Activated T-cell treated with anti-CD3 and anti-CD28 coated beads for 1 hour (primary cell): ENCODE data around the gene IQGAP2.
"Not testable (repeated sequence)": the region's sequence is repeated elsewhere in the genome, so short reads cannot be mapped to it uniquely, and the experiment has no call there.

Experiments
- DNase-seq: peaks from one replicate; pipeline ENCODE4 v3.0.0-alpha.2; 2020; ENCODE audit warnings: low read depth

The IQGAP2 gene

GRCh38 chr5:76504901-76505564 lies 101.9 kb downstream of the IQGAP2 start:
- DNase-seq, result no peak

DNA sequence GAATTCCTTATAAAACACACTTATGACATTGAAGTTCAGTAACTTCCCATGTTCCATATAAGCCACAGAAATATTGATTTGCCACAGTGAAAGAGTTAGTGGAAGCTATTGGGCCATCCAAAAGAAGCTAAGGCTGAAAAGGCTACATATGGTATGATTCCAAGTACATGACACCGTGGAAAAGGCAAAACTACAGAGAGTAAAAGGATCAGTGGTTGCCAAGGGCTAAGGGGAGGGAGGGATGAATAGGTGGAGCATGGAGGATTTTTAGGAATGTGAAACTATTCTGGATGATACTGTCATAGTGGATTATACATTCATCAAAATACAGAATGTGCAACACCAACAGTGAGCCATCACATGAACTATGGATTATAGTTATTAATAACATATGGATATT lies 110.4 kb downstream of the IQGAP2 start:
- DNase-seq, result no peak

DNA sequence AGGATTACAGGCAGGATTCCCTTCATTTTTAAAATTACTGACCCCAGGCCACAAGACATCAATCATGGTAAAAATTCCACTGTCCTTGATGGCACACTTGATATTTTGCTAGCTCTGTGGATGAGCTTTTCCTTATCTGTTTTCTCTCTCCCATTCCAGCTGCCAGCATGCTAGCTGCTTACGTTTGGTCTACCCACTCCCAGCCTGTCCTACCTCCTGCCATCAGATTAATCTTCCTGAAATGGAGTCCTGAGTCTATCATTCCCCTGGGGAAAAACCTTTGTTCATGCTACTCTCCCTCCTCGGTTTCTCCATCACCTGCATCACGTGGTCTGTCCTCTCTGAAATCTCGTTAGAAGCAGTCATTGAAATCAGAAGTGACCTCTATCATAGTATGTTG lies 111.2 kb downstream of the IQGAP2 start:
- DNase-seq, result no peak

DNA sequence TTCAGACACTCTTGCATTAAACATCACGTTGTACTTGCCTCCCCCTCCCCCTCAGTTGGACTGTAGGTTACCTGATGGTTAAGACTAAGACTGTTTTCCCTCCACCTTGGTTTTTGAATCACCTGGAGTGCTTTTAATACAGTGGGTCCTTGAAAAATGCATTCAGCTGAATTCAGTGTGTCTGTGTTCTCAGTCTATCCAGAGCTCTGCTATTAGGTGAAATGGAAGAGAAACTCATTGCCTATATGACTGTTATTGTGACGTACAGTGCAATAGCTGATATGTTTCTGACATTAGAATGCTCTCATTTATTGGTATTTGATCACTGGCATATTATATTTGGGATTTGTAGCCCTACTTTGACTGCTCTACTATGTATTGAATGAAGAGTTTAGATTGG lies 111.6 kb downstream of the IQGAP2 start:
- no peak for DNase-seq

- no peak for DNase-seq
These were observed 114.2 kb downstream of the IQGAP2 start for GRCh38 chr5:76517334-76517733.

DNA sequence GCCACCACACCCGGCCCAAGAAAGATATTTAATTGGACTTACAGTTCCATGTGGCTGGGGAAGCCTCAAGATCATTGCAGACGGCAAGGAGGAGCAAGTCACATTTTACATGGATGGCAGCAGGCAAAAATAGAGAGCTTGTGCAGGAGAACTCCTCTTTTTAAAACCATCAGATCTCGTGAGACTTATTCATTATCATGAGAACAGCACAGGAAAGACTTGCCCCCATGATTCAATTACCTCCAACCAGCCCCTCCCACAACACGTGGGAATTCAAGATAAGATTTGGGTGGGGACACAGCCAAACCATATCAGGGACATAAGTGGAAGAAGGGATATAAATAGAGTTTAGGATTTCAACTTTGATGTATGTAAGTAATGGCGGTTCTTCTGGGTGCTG lies 115.2 kb downstream of the IQGAP2 start:
- not testable (repeated sequence) for DNase-seq

DNA sequence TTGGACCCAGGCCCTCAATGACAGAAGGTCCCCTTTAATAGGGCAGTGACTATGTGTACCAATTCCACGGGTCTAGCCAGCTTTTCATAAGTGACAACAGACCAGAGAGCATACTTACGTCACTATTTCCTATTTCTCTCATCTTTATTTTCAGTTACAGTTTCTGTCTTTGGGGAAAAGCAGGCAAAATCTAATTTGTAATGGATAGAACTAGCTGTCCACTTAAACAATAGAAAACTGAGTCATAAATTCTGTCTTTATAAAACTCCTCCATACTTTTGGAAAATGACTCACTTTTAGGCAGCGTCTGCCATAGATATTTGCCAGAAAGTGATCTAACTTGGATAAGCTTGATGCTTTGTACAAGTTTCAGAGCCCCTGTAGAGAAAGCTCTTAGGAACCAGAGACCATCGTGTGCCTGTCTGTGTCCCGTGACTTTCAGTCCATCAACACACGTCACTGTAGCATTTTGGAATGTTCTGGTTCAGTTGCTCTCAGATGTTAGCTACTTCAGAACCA lies 118.2 kb downstream of the IQGAP2 start:
- no peak for DNase-seq

- no peak for DNase-seq
These were observed 119.2 kb downstream of the IQGAP2 start for GRCh38 chr5:76522103-76522935.

- DNase-seq, result no peak
These were observed 121.2 kb downstream of the IQGAP2 start for GRCh38 chr5:76524101-76524835.

- no peak for DNase-seq
These were observed 121.8 kb downstream of the IQGAP2 start for GRCh38 chr5:76524868-76525267.

DNA sequence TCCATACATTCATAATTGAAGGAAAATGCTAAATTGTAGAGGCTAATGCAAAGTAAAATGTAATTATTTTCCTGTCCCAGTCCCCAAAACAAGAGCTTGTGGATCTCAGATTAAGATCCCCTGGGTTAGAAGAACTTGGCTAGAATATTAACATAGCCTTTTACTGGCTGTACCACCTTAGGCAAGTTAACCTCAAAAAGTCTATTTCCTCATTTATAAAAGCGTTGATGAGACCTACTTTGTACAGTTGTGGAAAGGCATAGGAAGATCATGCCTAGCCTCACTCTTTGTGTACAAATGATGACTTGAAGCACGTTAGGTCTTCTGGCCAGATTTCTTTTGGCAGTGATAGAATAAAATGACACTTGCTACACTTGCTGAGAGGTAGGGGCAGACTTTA lies 122.9 kb downstream of the IQGAP2 start:
- no peak for DNase-seq

DNA sequence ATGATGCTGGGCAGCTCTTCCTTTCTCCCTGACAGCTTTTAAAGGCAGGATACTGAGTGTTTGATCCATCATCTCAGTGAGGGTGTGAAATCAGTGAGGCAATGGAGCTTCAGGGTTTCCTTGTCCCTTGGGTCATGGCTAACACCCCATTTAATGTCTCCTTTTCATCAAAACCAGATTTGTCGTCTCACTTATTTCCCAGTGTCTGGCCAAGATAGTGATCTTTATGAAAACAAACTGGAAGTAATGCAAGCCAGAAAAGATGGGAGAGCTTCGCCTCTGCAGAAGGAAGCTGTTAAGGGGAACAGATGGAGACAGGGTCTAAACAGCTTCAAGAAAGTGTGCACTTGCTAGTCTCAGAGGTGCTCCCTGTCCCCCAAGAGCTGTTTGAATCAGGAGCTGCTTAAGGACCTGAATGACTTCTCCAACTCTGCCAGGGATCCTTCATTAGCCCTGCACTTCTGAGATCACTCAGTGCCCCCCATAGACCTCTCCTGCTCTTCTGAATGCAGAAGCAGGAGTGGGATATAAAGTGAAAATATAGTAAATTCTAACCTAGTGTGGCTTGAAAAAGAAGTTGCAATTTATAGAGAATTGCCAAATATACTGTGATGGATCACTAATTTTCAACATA lies 124.0 kb downstream of the IQGAP2 start:
- no peak for DNase-seq

DNA sequence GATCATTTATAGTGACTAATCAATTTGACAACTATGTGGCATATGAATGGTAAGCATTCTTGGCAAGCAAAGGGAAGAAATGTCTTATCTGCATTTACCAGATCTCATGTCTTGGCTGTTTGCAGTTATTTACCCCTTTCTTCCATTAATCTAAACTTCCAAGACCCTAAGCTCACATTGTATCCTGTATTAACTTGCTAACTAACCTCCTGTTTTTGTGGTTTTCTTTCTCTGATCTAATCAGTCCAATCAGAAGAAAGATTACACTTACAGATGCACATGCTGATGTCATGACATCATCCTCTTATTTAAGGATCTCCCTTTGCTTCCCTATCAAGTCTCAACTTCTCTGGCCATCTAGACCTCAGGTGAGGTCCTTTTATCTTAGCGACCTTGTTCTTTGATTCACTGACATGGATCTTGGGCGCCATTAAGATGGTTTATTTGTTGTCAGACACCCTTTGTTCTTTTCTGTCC lies 124.6 kb downstream of the IQGAP2 start:
- no peak for DNase-seq

GRCh38 chr5:76528547-76529331 lies 125.7 kb downstream of the IQGAP2 start:
- DNase-seq, result no peak

DNA sequence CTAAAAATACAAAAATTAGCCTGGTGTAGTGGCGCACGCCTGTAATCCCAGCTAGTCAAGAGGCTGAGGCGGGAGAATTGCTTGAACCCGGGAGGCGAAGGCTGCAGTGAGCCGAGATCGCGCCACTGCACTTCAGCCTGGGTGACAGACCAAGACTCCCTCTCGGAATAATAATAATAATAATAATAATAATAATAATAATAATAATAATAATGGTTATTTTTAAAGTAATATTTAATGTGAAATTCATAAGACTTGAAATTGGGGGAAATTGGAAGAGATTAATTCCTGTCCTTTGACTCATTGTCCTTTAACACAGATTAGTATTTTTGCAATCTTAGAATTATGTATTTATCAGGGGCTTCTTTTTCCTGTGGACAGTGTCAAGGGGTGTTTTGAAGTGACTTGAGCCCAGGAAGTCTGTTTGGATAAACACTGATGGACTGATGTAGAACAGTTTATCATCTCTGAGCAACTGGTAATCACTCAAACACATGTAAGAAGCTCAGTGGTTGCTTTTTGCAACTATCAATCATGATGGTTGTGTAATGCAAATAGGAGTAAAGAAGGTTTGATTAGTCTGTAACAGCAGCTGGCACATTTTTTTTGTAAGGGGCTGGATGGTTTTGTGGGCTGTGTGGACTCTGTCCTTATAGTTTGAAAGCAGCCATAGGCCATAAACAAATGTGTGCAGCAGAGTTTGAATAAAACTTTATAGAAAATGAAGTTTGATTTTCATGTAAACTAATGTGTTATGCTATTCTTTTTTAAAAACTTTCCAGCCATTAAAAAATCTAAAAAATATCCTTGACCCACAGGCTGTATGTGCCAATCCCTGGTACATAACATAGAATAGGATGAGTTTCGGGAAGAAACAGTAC lies 126.6 kb downstream of the IQGAP2 start:
- no peak for DNase-seq

DNA sequence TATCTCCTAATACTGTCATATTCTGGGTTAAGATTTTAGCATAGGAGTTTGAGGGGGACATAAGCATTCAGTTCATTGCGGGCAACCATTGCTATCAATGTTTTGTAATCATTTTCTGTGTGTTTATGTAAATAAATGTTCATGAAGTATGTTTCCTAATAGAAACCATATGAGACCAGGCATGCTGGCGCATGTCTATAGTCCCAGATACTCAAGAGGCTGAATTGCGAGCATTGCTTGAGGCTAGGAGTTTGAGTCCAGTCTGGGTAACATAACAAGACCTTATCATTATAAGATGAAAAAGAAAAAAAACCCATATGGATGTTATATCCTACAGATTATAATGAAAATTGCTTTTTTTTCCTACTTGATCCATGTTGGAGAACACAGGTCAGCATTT lies 129.0 kb downstream of the IQGAP2 start:
- DNase-seq, result no peak

- no peak for DNase-seq
These were observed 129.9 kb downstream of the IQGAP2 start for GRCh38 chr5:76532973-76533372.

DNA sequence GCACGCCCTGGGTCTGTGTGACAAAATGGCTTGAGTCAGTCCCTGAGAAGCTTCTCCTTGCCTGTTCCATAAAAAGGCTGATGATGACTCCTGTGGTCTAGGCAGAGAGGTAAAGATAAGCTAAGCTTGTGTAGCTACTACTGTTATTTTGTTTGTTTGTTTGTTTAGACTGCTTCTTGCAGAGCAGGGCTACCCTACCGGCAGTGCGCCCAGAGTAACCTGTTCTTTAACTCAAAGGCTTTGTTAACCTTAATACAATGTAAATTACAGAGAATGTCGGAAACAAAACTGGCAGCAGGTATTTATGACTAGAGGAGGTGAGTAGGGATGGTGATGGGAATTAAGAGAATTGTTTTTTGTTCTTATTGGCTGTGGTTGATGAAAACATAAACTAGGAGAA lies 132.5 kb downstream of the IQGAP2 start:
- DNase-seq, result no peak

- no peak for DNase-seq
These were observed 134.0 kb downstream of the IQGAP2 start for GRCh38 chr5:76537073-76537543.

DNA sequence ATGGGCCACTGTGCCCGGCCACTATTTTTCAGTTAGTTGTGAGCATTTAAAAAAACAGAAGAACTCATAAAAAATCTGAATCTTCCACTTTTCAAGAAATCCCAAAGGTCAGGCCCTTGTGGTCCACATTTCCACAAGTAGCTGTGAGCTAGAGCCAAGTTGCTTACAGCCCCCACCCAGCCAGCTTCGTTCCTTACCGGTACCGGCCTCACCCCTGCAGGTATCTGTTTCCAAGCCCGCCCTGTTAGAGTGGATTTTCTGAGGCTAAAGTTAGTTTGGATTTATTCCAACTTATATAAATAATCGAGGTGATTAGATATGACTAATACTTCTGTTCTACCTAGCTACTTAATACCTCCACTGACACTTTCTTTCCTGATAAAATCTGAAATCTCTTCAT lies 139.2 kb downstream of the IQGAP2 start:
- no peak for DNase-seq
